ENCODE results near the gene NELFA.

The NELFA gene

DNA sequence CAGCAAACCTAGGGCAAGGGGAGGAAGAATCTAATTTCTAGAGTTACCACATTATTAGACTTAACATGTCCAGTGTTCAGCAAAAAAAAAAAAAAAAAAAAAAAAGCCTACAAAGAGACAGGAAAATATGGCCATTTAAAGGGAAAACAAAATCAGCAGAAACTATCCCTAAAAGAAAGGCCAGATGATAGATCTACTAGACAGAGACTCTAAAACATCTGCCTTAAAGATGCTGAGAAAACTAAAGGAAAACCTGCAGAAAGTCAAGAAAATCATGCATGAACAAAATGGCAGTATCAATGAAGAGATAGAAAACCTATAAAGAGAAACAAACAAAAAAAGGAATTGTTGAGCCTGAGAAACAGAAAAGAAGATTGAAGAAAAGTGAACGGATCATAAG, 43.8 kb downstream of the NELFA start:
- DNase-seq (ENCODE audit: low spot score), result no peak

GRCh38 chr4:1964443-1964842, 44.3 kb downstream of the NELFA start:
- no peak for DNase-seq (ENCODE audit: low spot score)

DNA sequence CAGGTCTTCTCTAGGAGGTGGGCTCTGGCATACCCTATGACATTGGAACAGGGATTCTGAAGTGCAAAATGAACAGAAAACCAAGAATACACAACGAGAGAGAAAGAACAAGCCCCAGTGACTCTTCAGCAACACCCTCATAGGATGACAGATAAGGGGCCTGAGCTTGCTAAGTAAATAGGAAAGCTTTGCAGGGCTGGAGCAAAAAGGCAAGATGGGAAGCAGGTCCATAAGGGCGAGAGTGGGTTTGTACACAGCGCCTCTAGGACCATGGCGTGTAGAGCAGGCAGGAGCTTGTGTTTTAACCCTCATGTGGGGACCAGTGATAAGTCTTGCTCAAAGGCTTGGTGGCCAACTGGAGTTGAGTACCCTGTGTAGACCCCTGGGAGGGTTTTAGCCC, 45.8 kb downstream of the NELFA start:
- no peak for DNase-seq (ENCODE audit: low spot score)

DNA sequence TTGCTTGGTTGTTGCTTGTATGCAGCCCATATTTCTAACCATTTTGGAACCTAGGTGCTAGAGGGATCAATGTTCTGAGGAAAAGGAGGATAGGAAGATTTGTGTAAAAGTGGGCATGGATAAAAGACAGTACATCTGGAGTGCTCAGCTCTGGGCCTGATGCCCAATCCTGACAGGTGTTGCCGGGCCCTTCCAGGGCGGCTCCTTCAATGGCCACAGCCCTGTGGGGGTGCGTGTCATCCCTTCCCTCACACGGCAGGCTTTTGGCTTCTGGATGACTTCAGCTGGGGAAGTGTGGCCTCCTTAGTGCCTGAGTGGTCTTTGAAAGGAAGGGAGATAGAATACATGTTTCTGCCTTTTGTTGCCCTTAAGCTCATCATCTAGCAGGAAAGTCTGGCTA, 47.2 kb downstream of the NELFA start:
- no peak for DNase-seq (ENCODE audit: low spot score)

GRCh38 chr4:1961038-1961437, 47.7 kb downstream of the NELFA start:
- DNase-seq (ENCODE audit: low spot score), result no peak

- DNase-seq (ENCODE audit: low spot score), result no peak
Measured at GRCh38 chr4:1960170-1960825, 48.5 kb downstream of the NELFA start.

DNA sequence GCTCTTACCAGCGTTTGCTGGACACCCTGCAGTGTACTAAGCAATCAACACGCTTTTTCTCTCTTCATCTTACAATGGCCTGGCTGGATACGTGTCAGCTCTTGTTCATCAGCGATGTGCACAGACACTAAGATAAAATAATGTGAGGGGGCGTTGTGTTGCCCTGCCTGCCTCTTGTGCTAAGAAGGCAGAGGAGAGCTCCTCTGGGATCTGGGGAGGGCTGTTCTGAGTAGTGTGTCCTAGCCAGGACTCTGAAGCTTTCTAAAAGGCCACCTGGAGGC, 49.7 kb downstream of the NELFA start:
- no peak for DNase-seq (ENCODE audit: low spot score)

DNA sequence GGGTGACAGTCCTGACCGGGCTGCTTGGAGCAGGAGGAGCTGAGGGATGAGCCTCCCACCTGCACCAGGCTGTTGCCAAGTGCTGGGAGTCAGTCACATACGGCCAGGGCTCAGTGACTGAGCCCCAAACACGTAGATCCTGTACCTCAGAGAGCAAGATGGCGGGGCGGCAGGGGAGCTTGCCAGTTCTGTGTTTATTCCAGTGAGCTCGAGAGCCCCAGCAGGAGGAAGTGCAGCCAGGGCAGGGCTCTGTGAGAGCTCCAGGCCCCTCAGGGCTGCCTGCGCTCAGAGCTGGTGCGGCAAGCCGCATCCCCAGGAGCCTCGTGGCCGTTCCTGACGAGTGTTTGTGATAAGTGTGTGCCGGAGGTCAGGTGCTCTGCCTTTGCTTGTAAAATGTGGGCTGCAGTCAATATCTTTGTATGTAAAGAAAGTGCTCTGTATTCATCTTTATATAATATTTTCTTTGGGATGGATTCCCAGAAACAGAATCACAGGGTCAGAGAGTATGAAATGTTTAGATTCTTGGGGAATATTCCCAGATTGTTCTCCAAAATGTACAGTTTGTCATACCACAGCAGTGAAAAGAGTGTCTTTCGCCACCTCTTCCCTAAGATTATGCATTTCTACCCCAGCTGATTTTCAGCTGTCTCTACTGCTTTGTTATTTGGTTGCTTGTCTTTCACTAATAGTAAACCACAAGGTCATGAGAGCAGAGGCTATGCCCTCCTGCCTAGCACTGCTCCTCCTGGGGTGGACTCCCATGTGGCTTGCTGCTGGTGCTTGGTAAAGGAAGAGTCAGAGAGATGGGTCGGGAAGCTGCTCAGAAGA, 50.3 kb downstream of the NELFA start:
- no peak for DNase-seq (ENCODE audit: low spot score)

- no peak for DNase-seq (ENCODE audit: low spot score)
Measured at GRCh38 chr4:1956631-1957030, 52.1 kb downstream of the NELFA start.

- DNase-seq (ENCODE audit: low spot score), result no peak
Measured at GRCh38 chr4:1953335-1953734, 55.4 kb downstream of the NELFA start.

GRCh38 chr4:1952719-1953118, 56.1 kb downstream of the NELFA start:
- no peak for DNase-seq (ENCODE audit: low spot score)

DNA sequence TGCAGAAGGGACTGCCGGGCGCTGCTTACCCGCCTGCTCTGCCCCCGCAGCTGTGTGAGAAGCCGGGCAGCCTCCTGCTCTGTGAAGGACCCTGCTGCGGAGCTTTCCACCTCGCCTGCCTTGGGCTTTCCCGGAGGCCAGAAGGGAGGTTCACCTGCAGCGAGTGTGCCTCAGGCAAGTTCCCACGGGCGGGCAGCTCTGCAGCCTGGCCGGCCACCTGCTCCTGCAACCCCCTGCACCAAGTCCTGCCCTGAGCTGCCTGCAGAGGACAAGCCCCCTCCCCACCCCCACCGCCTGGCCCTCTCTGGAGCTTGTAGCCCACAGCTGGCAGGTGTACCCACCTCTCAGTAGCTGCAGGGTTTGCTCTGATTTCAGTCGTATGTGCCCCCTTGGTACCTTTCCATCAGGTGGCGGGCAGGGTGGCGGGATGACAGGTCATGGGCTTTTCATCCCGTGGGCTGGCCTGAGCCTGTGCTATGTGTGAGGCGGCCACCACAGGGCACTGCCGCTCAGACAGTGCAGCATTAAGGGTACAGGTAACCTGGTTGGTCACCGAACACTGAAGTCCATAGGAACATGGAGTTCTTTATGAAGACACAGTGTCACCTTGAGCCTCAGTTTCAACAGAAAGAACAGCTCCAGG, 56.6 kb downstream of the NELFA start:
- DNase-seq (ENCODE audit: low spot score), result no peak

GRCh38 chr4:1950369-1950768, 58.4 kb downstream of the NELFA start:
- no peak for DNase-seq (ENCODE audit: low spot score)

DNA sequence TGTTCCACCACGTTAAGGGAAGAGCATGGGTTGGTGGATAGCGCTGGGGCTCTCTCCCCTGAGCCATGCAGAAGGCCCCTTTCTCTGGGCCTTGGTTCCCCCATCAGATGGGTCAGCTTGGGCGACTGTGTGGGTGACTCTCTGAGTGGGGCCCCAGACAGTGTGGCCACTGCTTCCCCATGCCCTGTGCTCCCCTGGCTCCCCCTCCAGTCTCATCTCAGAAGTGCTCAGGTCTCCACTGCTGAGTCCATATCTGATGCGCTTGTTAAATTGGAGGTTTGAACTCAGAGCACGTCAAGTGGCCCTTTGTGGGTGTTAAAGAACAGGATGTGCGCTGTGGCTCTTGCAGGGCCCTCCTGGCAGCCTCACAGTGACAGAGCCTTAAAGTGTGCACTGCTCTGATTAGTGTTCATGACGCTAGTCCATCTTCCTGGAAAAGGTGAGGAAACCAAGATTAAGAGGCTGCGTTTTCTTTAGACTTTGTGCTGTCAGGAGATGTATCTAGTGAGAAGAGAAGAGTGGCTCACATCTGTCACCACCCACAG, 59.8 kb downstream of the NELFA start:
- no peak for DNase-seq (ENCODE audit: low spot score)

- no peak for DNase-seq (ENCODE audit: low spot score)
Measured at GRCh38 chr4:1948232-1948631, 60.5 kb downstream of the NELFA start.

DNA sequence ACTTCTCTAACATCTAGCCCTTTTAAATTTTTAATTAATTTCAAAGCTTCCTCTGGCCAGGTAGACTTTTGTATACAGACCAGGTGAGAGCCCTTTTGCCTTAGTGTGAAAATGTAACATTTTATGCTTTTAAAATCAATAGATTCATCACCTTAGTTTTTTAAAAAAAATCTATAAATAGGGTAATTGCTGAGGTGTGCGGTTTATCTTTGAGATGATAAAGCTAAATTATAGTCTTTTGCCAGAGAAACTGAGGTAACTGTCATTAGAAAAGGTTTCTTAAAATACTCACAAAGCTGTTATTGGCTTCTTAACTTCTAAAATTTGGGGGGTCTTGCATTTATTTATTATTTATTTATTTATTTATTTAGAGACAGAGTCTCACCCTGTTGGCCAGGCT, 62.9 kb downstream of the NELFA start:
- DNase-seq (ENCODE audit: low spot score), result no peak

DNA sequence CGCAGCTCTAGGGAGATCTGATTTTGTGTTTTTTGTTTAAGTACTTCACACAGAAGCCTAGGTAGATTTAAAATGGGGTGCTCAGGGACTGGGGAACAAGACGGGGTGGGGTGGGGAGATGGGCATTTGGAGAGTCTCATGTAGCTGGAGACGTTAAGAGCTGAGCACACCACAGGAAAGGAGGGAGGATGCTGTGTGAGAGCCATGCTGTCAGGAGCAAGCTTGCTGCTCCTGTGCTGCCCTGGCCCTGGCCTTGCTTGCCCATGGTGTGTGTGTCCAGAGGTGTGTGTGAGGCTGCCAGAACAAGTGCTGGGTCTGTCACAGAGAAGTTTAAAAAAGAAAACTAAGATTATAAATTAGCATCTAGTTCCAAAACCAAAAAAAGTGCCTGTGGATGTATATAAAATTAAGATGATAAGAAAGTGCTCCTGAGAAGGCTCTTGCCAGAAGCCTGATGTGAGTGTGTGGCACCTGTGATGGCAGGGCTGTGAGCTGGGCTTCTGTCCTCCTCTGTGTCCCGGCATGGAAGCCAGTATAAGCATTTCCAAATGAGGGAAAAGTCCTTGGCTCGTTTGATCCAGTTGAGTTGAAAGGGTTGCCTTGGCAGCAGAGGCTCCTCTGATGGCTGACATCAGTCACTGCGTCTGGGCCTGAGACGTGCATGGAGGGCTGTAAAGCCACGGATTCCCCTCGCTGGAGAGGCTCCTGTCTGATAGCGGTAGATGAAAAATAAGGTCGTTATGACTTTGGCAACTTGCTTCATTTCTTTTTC, 63.5 kb downstream of the NELFA start:
- no peak for DNase-seq (ENCODE audit: low spot score)

DNA sequence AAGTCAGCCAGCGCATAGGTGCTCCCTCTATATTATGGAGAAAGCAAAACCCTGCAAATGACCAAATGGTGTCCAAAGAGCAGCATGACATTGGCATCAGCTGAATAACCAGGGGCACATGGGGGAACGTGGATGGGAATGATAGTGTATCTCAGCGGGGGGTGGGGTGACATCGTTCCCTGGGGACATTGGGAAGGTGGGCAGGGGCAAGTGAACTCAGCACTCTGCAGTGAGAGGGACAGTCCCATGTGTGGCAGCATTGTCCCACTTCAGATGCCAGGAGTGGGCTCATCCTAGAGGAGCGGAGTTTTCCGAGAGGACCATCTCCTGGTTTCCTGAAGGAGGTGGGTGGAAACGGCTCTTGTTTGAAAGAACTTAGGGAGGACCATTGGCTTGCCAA, 64.8 kb downstream of the NELFA start:
- no peak for DNase-seq (ENCODE audit: low spot score)

GRCh38 chr4:1940566-1940965, 68.2 kb downstream of the NELFA start:
- no peak for DNase-seq (ENCODE audit: low spot score)

GRCh38 chr4:1939664-1940509, 68.9 kb downstream of the NELFA start:
- peak; percentile 25 for DNase-seq (ENCODE audit: low spot score)

DNA sequence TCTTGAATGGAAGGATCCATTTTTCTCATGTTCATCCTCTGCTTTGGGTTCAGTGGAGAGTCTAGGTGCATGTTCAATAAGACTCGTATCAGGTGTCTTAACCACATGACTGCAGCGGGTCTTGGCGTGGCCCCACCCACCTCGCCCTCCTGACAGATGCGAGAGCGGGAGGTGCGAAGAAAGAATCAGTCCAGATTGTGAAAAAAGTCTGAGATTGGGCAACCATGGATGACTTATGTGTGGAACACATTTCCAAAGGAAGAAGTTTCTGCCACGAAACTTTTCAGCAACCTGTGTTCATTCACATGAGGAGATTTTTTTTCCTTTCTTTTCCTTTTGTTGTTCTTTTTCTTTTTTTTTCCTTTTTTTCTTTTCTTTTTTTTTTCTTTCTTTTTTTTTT, 70.7 kb downstream of the NELFA start:
- no peak for DNase-seq (ENCODE audit: low spot score)

DNA sequence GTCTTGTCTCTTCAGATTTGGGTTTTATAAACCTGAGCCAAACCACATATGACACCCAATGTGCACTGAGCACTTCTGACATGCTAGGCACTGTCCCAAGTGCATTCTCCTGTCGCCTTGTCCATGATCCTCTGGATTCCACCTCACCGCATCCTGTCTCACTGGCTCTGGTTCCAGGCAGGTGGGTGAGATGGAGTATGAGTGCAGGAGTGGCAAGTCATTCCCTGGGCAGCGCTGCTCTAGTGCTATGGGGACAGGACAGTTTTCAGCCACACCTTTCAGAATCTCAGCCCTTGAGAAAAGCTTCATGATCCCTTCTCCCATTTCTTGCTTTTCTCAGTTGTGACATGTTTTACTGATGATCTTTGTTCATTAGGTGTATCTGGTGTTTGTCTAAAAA, 71.2 kb downstream of the NELFA start:
- no peak for DNase-seq (ENCODE audit: low spot score)

Data from LoVo (cell line).